Measurements from ENCODE around the gene AKR1D1.

AKR1D1 gene

DNA sequence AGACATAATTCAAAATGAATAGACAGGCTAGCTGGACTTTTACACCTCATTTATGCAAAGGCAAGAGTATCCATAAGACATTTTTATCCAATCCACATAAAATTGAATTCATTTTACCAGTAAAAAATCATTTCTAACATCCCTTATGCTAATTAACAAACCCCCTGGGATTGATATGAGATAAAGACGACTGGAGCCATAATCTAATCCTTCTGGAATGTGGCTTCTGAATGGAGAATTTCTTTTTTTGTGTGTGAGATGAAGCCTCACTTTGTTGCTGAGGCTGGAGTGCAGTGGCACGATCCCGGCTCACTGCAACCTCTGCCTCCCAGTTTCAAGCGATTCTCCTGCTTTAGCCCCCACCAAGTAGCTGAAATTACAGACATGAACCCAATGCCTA, 90.4 kb downstream of the AKR1D1 start:
- DNase-seq (ENCODE audit: low read depth), result no peak

DNA sequence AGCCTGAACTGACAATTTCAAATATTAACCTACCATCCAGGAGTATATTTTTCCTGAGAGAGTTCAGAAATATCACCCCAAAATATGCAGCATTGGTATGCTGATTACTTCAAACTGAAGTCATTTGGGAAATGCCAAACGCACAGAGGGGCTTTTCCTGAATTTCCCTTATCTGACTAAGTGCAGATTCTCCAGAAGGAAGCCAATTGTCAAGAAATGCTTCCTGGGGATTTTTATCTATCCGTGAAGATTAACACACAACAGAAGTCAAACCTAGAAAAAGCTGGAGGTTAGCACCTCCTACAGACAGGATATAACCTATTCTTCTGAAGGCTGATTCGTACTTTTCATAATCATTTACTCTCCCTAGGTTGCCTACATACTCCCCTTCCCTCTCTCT, 91.0 kb downstream of the AKR1D1 start:
- no peak for DNase-seq (ENCODE audit: low read depth)

GRCh38 chr7:138167869-138168296, 91.6 kb downstream of the AKR1D1 start:
- DNase-seq (ENCODE audit: low read depth), result no peak

Data from activated T-cell treated with anti-CD3 and anti-CD28 coated beads for 1 hour (primary cell).